Lower leg skin (tissue), 4 donors: ENCODE measurements around the gene ARHGEF6. TPM values are rescaled to one million over a fixed set of nuclear protein-coding genes. Genes with fewer than 3 reads are reported as not detected.

Source experiments
- DNase-seq, 2 donors: peaks; one replicate each; pipeline ENCODE4 v3.0.0-alpha.2; 2019; ENCODE audit warnings: low spot score in 2 of 2
- H3K4me3 ChIP-seq: fragments of 200-600 bp; sonication (generic); 2 replicates; pipeline ENCODE4 v1.5.1; 2017; ENCODE audit warnings: mild to moderate bottlenecking, low read depth; ENCODE audit not compliant: poor library complexity, severe bottlenecking
- CTCF ChIP-seq, 3 donors: fragments of 450-650 bp; IDR thresholded peaks; one replicate each; pipeline ENCODE4 v1.5.1; 2016; ENCODE audit warnings: antibody characterized with exemption in 3 of 3, mild to moderate bottlenecking in 3 of 3, moderate library complexity in 2 of 3
- POLR2A ChIP-seq, 2 donors: fragments of 450-650 bp; IDR thresholded peaks; one replicate each; pipeline ENCODE4 v1.6.1; 2016 to 2017; ENCODE audit warnings: antibody characterized with exemption in 2 of 2, mild to moderate bottlenecking in 1 of 2, moderate library complexity in 1 of 2
- WGBS, 2 donors: methylation state at CpG; one replicate each; pipeline ENCODE4 v1.1.5; 2018; 5-methylcytosine and 5-hydroxymethylcytosine counted together
- intact Hi-C: fragments of 100-400 bp; cut with DNase I; formaldehyde crosslinking; loops from one replicate; pipeline ENCODE4 v1.15.0; 2023; ENCODE audit warnings: low total_unique reads
- total RNA-seq, 4 donors: library from RNA; depleted of rRNA; stranded (reverse); fragments of >200 nt; gene quantifications; one replicate each; pipeline ENCODE4 v1.1.0, GENCODE V29; 2016

ARHGEF6 gene
- total RNA-seq, 4 donors from 2014 or later = 5.8 to 9.6 (median 7.9) TPM

GRCh38 chrX:136767104-136767941 is 13.4 kb downstream of the ARHGEF6 start:
- H3K4me3 ChIP-seq = peak overlapping the region; percentile 40
- peak; percentile 31 to 93 for DNase-seq
- TF ChIP-seq CTCF (IDR thresholded peaks at IDR 0.05) = no peak
- TF ChIP-seq POLR2A (IDR thresholded peaks at IDR 0.05) = no peak
- WGBS, 2 donors = 0 to 49% methylated on average over 6 to 59 of the region's 78 CpGs
- intact Hi-C loops = no loop called here

- intact Hi-C loops = no loop called here
- DNase-seq = no peak
These were observed 14.0 kb downstream of the ARHGEF6 start for GRCh38 chrX:136766785-136767103.

GRCh38 chrX:136765821-136766356 is 14.8 kb downstream of the ARHGEF6 start:
- intact Hi-C loops = no loop called here
- TF ChIP-seq POLR2A (IDR thresholded peaks at IDR 0.05) (no peak), CTCF (IDR thresholded peaks at IDR 0.05) (no peak)
- no peak overlapping the region for H3K4me3 ChIP-seq
- DNase-seq = no peak
- 31 to 33% methylated on average over 1 of the region's 1 CpG for WGBS, 2 donors

More at GRCh38 chrX:136766785-136767103, 14.0 kb downstream of the ARHGEF6 start:
- no peak for TF ChIP-seq POLR2A (IDR thresholded peaks at IDR 0.05)
- TF ChIP-seq CTCF (IDR thresholded peaks at IDR 0.05) = no peak
- 7 to 52% methylated on average over 11 to 19 of the region's 19 CpGs for WGBS, 2 donors
- H3K4me3 ChIP-seq = peak overlapping the region; percentile 40

- WGBS, 2 donors = 88 to 94% methylated on average over 5 of the region's 5 CpGs
- no peak overlapping the region for H3K4me3 ChIP-seq
- no peak for DNase-seq
- TF ChIP-seq CTCF (IDR thresholded peaks at IDR 0.05) (no peak), POLR2A (IDR thresholded peaks at IDR 0.05) (no peak)
- intact Hi-C loops = no loop called here
These were observed 16.5 kb downstream of the ARHGEF6 start for GRCh38 chrX:136764206-136764605.

GRCh38 chrX:136762820-136763452 is 17.8 kb downstream of the ARHGEF6 start:
- DNase-seq = no peak
- no peak overlapping the region for H3K4me3 ChIP-seq
- intact Hi-C loops = no loop called here
- 58 to 76% methylated on average over 2 of the region's 2 CpGs for WGBS, 2 donors
- TF ChIP-seq CTCF (IDR thresholded peaks at IDR 0.05) = no peak
- no peak for TF ChIP-seq POLR2A (IDR thresholded peaks at IDR 0.05)
